DMS53 (cell line): Measurements from ENCODE around the gene TAF11L13.

Source experiments
- DNase-seq: peaks from one replicate; lab custom pipeline; 2025; lab: John Stamatoyannopoulos, UW

Gene TAF11L13

GRCh38 chr5:17679597-17680203 lies 47.8 kb downstream of the TAF11L13 start:
- DNase-seq: no peak

DNA sequence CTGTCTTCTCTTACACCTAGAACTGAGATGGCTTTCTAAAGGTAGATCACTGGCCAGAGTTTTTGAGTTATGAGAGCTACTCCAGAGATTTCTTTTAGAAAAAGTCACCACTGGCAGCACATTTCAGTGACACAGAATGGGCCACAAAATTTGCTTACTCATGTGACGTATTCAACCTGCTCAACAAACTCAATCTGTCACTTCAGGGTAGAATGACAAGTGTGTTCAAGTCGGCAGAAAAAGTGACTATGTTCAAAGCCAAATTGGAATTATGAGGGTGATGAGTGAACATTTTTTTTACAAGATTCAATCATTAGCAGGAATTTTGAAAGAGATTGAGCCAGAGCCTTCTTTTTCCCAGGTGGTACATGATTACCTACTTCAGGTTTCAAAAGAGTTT lies 48.8 kb downstream of the TAF11L13 start:
- no peak for DNase-seq
